PFSK-1 (cell line): ENCODE data around the gene OSTN.

Experiments
- POLR2AphosphoS5 ChIP-seq: IDR thresholded peaks from 2 replicates; pipeline ENCODE4 v1.6.1; 2012; ENCODE audit warnings: low read depth, mild to moderate bottlenecking, control low read depth, low read length, moderate library complexity
- REST ChIP-seq, 2 experiments: IDR thresholded peaks; 2 replicates each; pipeline versions ENCODE4 v1.6.1 to v1.8.0; 2011 to 2012; ENCODE audit warnings: low read depth in 2 of 2, low read length in 2 of 2, control low read depth in 1 of 2, inconsistent platforms in 1 of 2, mild to moderate bottlenecking in 1 of 2, moderate library complexity in 1 of 2; ENCODE audit not compliant: insufficient read depth in 1 of 2
- SIN3A ChIP-seq: IDR thresholded peaks from 2 replicates; pipeline ENCODE4 v1.6.1; 2012; ENCODE audit warnings: mild to moderate bottlenecking, low read length, moderate library complexity, borderline replicate concordance; ENCODE audit not compliant: insufficient read depth
- TAF1 ChIP-seq: IDR thresholded peaks from 2 replicates; pipeline ENCODE4 v1.6.1; 2012; ENCODE audit warnings: low read length, control low read depth, borderline replicate concordance; ENCODE audit not compliant: insufficient read depth

- no peak for TF ChIP-seq POLR2AphosphoS5
- TF ChIP-seq REST (IDR thresholded peaks at IDR 0.05; ENCODE audit: insufficient read depth in 1 of 2, low read depth in 2 of 2, low read length in 2 of 2), result no peak
- TF ChIP-seq TAF1, result no peak
- TF ChIP-seq SIN3A, result no peak
These were observed 44.2 kb upstream of the OSTN start for GRCh38 chr3:191154827-191155226.
